ENCODE results near the gene SLC27A4. TPM values are rescaled to one million over a fixed set of nuclear protein-coding genes. Genes with fewer than 3 reads are reported as not detected.

Gene SLC27A4
- total RNA-seq, 2 experiments from 2014 or later = 14.2 to 16.0 TPM

DNA sequence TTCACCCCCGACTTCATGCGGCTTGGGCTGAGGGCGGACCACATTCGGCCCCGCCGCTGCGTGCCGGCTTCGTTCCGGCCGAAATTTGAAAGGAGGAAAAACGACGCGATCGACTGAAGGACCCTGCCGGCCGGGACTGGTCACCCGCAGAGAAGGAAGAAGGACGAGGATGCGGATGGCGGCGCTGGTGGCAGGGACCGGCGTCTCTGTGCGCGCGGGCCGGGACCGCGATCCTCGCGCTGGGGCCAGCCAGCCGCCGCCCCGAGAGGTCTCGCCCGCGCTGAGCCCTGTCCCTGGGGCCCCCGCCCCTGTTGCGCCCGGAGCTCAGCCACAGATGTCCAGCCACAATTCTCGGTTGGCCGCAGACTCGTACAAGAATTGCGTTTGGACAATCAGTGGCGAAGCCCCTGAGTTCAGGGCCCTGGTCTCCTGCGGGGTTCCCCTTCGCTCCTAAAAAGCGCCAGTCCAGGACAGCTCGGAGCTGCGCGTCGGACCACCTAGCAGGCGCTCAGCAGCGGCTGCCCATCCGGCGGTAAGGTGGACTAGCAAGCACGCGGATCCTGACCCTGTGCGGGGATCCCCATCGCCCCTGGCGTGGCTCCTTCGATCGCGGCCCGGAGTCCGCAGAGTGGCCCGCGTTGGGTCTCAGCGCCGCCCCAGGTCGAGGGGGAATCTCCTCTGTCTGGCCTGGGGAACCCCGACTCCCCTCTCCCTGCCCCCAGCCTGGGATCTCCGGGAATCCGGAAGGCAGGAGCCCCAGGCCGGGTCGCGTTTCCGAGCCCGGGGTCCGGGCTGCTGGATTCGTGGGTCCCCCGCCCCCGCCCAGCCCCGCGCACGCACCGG, 52.2 kb downstream of the SLC27A4 start:
- DNase-seq (ENCODE audit: low spot score) = no peak
- Histone ChIP-seq H3K27ac (ENCODE audit: low read depth, low read length, poor library complexity, severe bottlenecking) (no peak overlapping the region), H3K4me2 (ENCODE audit: low read length) (no peak overlapping the region), H3K4me1 (ENCODE audit: insufficient read depth, low read length, poor library complexity, severe bottlenecking) (no peaks in the 10 kb centered on the region), H4K20me1 (ENCODE audit: insufficient read depth, low read length) (no peaks in the 10 kb centered on the region), H2AFZ (ENCODE audit: low read length) (no peak overlapping the region), H3K9me2 (ENCODE audit: insufficient read depth, low read length) (no peaks in the 10 kb centered on the region), H3K9me3 (ENCODE audit: low read length) (no peaks in the 10 kb centered on the region), H3K4me3 (ENCODE audit: low read depth, low read length, poor library complexity, severe bottlenecking) (no peak overlapping the region), H3K79me2 (ENCODE audit: insufficient read depth, low read depth, low read length) (no peaks in the 10 kb centered on the region), H3K36me3 (ENCODE audit: insufficient read depth, low read length) (peaks cover 44% of the 10 kb centered on the region; the same call in 1 of the 2 replicates)
- intact Hi-C loops (cut with micrococcal nuclease; ENCODE audit: unreplicated experiment) = no loop called here
- no TSS peak for BruUV-seq (replicated peaks)
- ChIA-PET CTCF (ENCODE audit: unreplicated experiment) (no interaction called here), POLR2A (no interaction called here)
- no peak for TF ChIP-seq EZH2phosphoT487 (IDR thresholded peaks at IDR 0.05; ENCODE audit: borderline replicate concordance, low read depth, low read length)
- TF ChIP-seq, protein P1, sequence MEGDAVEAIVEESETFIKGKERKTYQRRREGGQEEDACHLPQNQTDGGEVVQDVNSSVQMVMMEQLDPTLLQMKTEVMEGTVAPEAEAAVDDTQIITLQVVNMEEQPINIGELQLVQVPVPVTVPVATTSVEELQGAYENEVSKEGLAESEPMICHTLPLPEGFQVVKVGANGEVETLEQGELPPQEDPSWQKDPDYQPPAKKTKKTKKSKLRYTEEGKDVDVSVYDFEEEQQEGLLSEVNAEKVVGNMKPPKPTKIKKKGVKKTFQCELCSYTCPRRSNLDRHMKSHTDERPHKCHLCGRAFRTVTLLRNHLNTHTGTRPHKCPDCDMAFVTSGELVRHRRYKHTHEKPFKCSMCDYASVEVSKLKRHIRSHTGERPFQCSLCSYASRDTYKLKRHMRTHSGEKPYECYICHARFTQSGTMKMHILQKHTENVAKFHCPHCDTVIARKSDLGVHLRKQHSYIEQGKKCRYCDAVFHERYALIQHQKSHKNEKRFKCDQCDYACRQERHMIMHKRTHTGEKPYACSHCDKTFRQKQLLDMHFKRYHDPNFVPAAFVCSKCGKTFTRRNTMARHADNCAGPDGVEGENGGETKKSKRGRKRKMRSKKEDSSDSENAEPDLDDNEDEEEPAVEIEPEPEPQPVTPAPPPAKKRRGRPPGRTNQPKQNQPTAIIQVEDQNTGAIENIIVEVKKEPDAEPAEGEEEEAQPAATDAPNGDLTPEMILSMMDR (conservative IDR thresholded peaks at IDR 0.05; ENCODE audit: low read length) = no peak

DNA sequence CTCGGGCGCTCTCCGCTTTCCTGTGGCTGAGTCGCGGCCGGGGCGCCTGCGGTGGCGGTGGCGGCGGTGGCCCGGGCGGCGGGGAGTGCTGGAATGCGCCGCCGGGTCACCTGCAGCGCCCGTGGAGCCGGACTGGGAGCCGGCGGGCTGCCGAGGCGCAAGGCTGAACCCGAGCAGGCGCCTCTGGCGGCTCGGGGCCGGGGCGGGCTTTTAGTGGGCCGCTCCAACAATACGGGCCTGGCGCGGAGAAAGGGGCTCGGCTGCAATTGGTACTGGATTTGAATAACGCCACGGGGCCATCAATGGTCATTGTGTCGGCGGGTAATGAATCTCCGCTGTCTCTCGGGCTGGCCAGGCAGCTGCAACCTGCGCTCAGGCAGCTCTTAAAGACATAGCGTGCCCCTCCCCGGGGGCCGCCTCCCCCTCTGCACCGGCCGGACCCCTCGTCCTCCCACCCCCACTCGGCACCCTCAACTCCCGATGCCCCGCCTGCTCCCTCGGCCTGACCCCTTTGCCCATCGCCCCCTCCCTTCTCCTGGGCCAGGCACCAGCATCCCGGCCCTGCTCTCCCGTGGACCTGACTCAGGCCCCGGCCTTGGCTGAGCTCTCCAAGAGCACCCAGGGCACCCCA, 52.9 kb downstream of the SLC27A4 start:
- BruUV-seq (replicated peaks) = no TSS peak
- Histone ChIP-seq H3K79me2 (ENCODE audit: insufficient read depth, low read depth, low read length) (no peaks in the 10 kb centered on the region), H3K36me3 (ENCODE audit: insufficient read depth, low read length) (peaks cover 37% of the 10 kb centered on the region; the same call in 1 of the 2 replicates), H3K27ac (ENCODE audit: low read depth, low read length, poor library complexity, severe bottlenecking) (no peak overlapping the region), H3K4me2 (ENCODE audit: low read length) (no peak overlapping the region), H4K20me1 (ENCODE audit: insufficient read depth, low read length) (no peaks in the 10 kb centered on the region), H3K9me3 (ENCODE audit: low read length) (no peaks in the 10 kb centered on the region), H3K9me2 (ENCODE audit: insufficient read depth, low read length) (no peaks in the 10 kb centered on the region), H3K4me1 (ENCODE audit: insufficient read depth, low read length, poor library complexity, severe bottlenecking) (no peaks in the 10 kb centered on the region), H3K4me3 (ENCODE audit: low read depth, low read length, poor library complexity, severe bottlenecking) (no peak overlapping the region), H2AFZ (ENCODE audit: low read length) (no peak overlapping the region)
- DNase-seq (ENCODE audit: low spot score) = no peak
- intact Hi-C loops (cut with micrococcal nuclease; ENCODE audit: unreplicated experiment) = no loop called here
- CTCF ChIA-PET (ENCODE audit: unreplicated experiment) = no interaction called here
- POLR2A ChIA-PET = no interaction called here
- TF ChIP-seq, protein P1 (conservative IDR thresholded peaks at IDR 0.05; ENCODE audit: low read length) = no peak
- no peak for TF ChIP-seq EZH2phosphoT487 (IDR thresholded peaks at IDR 0.05; ENCODE audit: borderline replicate concordance, low read depth, low read length)

DNA sequence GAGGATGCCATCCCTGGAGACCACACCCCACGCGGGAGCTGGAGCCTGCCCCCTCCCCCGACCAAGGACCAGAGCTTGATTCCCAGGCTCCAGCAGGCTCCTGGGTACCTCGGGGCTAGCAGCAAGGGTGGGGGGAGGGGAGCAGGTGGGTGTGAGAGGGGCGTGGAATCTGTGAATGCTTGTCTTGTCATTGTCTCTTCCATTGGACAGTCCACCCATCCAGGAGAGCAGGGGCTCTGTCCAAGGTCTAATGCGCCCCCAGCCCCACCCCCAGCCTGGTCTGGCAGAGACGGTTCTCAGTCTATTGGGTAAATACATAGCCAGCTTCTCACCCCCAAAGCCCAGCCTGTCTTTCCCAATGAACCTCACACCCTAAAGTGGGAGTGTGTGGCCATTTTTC, 53.6 kb downstream of the SLC27A4 start:
- no peak for TF ChIP-seq EZH2phosphoT487 (IDR thresholded peaks at IDR 0.05; ENCODE audit: borderline replicate concordance, low read depth, low read length)
- TF ChIP-seq, protein P1 (conservative IDR thresholded peaks at IDR 0.05; ENCODE audit: low read length) = no peak
- BruUV-seq (replicated peaks) = no TSS peak
- Histone ChIP-seq H3K4me1 (ENCODE audit: insufficient read depth, low read length, poor library complexity, severe bottlenecking) (no peaks in the 10 kb centered on the region), H3K27ac (ENCODE audit: low read depth, low read length, poor library complexity, severe bottlenecking) (no peak overlapping the region), H3K4me3 (ENCODE audit: low read depth, low read length, poor library complexity, severe bottlenecking) (no peak overlapping the region), H3K36me3 (ENCODE audit: insufficient read depth, low read length) (peaks cover 30% of the 10 kb centered on the region; the same call in 1 of the 2 replicates), H4K20me1 (ENCODE audit: insufficient read depth, low read length) (no peaks in the 10 kb centered on the region), H3K79me2 (ENCODE audit: insufficient read depth, low read depth, low read length) (no peaks in the 10 kb centered on the region), H3K9me3 (ENCODE audit: low read length) (no peaks in the 10 kb centered on the region), H3K9me2 (ENCODE audit: insufficient read depth, low read length) (no peaks in the 10 kb centered on the region), H2AFZ (ENCODE audit: low read length) (no peak overlapping the region), H3K4me2 (ENCODE audit: low read length) (no peak overlapping the region)
- ChIA-PET POLR2A (interaction anchor here (0.6 kb wide), 1 partner anchor 101 kb away, joined by 3 read pairs; no protein-coding TSS in a partner anchor), CTCF (ENCODE audit: unreplicated experiment) (no interaction called here)
- no peak for DNase-seq (ENCODE audit: low spot score)
- intact Hi-C loops (cut with micrococcal nuclease; ENCODE audit: unreplicated experiment) = no loop called here
